Kidney epithelial cell (primary cell): ENCODE data around the gene COL26A1. TPM values are rescaled to one million over a fixed set of nuclear protein-coding genes. Genes with fewer than 3 reads are reported as not detected.

Source experiments
- DNase-seq: peaks from one replicate; pipeline ENCODE4 v3.0.0-alpha.2; 2010; ENCODE audit warnings: low read depth
- H3K27me3 ChIP-seq: 2 replicates; pipeline ENCODE4 v1.6.0; 2011; ENCODE audit warnings: low read length; ENCODE audit not compliant: control insufficient read depth, insufficient read depth
- H3K36me3 ChIP-seq: 2 replicates; pipeline ENCODE4 v1.5.1; 2011; ENCODE audit warnings: low read length; ENCODE audit not compliant: control insufficient read depth, insufficient read depth
- H3K4me3 ChIP-seq: 2 replicates; pipeline ENCODE4 v1.5.1; 2011; ENCODE audit warnings: low read depth, mild to moderate bottlenecking, control low read depth, low read length
- total RNA-seq: library from RNA; depleted of rRNA; stranded (reverse); fragments of >200 nt; gene quantifications from 2 replicates; pipeline ENCODE4 v1.2.3, GENCODE V29; 2015
- TF ChIP-seq, protein P1 (sequence below): IDR thresholded peaks from 2 replicates; pipeline ENCODE4 v1.5.1; 2011; ENCODE audit warnings: mild to moderate bottlenecking, moderate library complexity, low read length, control low read depth, inconsistent platforms; ENCODE audit not compliant: insufficient read depth, poor library complexity, severe bottlenecking

The COL26A1 gene
- total RNA-seq, 1 donor from 2014 or later: 0.42 TPM

DNA sequence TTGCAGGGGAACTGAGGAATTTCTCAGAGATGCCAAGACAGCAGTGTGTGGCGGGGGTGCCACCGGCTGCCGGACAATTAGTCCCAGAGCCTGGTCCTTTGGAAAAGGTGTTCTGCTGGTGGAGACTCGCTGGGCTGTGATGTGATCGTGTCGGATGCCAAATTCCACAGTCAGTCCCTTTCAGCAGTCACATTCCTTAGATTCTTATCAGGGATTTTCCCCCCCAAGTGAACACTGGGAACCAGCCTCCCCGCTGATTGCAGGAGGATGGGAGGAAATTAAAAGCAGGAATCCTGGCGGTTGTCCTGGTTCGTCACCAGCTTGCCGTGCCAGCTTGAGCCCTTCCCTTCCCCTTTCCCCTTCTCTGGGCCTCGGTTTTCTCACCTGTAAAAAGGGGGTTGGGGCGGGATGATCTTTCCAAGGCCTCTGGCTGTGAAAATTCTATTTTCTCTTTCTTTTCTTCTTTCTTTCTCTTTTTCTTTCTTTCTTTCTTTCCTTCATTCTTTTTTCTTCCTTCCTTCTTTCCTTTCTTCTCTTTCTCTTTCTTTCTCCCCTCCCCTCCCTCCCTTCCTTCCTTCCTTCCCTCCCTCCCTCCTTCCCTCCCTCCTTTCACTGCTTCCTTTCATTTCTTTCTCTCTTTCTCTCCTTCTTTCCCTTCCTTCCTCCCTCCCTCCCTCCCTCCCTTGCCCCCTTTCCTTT is 39.6 kb downstream of the COL26A1 start:
- peak; percentile 45 for DNase-seq

DNA sequence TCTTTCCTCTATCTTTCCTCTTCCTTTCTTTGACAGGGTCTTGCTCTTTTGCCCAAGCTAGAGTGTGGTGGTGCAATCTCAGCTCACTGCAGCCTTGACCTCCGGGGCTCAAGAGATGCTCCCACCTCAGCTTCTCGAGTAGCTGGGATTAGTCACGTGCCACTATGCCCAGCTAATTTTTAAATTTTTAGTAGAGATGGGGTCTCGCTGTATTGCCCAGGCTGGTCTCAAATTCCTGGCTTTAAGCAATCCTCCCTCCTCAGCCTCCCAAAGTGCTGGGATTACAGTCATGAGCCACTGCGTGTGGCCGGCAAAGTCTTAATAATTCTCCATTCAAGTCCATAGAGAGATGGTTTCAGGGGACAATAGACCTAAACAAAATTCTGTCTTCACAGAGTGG is 40.2 kb downstream of the COL26A1 start:
- Histone ChIP-seq H3K36me3 (no peaks in the 10 kb centered on the region), H3K27me3 (peaks cover 8% of the 10 kb centered on the region), H3K4me3 (no peak overlapping the region)
- TF ChIP-seq, protein P1, sequence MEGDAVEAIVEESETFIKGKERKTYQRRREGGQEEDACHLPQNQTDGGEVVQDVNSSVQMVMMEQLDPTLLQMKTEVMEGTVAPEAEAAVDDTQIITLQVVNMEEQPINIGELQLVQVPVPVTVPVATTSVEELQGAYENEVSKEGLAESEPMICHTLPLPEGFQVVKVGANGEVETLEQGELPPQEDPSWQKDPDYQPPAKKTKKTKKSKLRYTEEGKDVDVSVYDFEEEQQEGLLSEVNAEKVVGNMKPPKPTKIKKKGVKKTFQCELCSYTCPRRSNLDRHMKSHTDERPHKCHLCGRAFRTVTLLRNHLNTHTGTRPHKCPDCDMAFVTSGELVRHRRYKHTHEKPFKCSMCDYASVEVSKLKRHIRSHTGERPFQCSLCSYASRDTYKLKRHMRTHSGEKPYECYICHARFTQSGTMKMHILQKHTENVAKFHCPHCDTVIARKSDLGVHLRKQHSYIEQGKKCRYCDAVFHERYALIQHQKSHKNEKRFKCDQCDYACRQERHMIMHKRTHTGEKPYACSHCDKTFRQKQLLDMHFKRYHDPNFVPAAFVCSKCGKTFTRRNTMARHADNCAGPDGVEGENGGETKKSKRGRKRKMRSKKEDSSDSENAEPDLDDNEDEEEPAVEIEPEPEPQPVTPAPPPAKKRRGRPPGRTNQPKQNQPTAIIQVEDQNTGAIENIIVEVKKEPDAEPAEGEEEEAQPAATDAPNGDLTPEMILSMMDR: no peak
- no peak for DNase-seq

More for the DNA sequence above, 39.6 kb downstream of the COL26A1 start:
- TF ChIP-seq, protein P1: no peak
- no peak overlapping the region for H3K4me3 ChIP-seq
- H3K36me3 ChIP-seq: no peaks in the 10 kb centered on the region
- peaks cover 8% of the 10 kb centered on the region for H3K27me3 ChIP-seq

DNA sequence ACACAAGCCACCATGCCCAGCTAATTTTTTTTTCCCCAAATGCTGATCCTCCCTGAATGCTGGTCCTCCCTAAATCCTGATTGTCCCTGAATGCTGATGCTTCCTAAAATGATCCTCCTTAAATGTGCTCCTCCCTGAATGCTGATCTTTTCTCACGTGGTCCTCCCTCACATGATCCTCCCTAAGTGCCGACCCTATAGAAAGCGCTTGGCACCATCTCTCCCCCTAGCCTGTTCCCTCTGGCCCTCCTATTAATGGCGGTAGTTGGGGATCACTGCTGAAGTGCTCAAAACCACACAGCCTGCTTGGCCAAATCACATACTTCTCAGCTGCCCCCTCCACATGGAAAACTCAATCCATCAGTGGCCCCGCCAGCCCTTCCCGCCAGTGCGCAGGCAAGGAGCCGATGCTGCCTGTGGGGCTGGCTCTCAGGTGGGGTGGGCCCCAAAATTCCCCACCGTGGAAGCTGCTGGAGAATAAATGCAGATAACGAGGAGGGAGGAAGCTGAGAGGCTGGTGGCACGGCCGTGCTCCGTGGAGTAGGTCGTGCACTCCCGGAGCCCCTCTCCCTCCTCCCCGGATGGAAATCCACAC is 42.9 kb downstream of the COL26A1 start:
- TF ChIP-seq, protein P1: no peak
- peaks cover 8% of the 10 kb centered on the region for H3K27me3 ChIP-seq

DNA sequence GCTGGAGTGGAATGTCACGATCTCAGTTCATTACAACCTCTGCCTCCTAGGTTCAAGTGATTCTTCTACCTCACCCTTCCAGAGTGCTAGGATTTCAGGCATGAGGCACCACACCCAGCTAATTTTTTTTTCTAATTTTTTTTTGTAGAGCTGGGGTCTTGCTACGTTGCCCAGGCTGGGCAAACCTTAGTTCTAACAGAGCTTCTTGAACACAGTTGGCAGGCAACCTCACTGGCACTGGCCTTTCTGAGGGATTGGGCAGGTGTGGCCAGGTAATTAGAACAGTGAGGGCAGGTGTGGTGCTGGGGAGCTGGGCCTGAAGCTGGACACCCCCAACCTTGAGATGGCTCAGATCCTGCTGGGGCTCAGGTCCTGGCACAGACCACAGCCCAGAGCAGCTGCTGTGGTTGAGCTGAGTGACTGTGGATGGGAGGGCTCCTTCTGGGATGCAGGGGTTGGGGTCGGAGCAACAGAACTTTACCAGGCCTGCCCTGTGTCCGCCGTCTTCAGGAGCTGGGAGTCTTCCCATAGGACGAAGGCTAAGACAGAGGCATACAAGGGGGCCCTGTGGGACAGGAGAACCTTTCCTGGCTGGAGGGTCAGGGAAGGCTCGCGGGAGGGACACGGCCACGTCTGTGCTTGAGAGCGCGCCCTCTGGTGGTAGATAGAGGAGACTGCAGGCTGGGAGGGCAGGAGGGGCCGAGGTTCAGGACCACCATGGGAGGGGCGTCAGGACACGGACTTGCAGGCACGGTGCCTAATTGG is 48.2 kb downstream of the COL26A1 start:
- TF ChIP-seq, protein P1: peak; percentile 86
- peaks cover 2% of the 10 kb centered on the region for H3K27me3 ChIP-seq
- H3K36me3 ChIP-seq: no peaks in the 10 kb centered on the region
- DNase-seq: no peak
- H3K4me3 ChIP-seq: no peak overlapping the region

More for the DNA sequence above, 42.9 kb downstream of the COL26A1 start:
- no peak overlapping the region for H3K4me3 ChIP-seq
- no peaks in the 10 kb centered on the region for H3K36me3 ChIP-seq
- no peak for DNase-seq

DNA sequence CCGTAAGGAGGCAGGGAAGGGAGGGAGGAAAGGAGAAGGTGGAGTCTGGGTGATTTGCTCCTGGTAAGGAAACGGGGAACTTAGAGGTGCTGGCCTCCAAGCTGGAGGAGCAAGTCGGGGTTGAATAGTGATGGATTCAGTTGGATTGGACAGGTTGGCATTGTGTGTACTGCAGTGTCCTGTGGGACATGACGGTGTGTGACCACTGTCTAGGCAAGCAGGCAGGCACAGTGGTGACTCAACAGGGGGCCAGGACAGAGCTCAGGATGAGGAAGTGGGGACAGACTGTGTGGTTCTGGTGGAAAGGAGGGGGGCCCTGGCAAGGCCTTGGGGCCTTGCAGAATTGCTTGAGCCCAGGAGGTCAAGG is 48.8 kb downstream of the COL26A1 start:
- DNase-seq: no peak
- Histone ChIP-seq H3K4me3 (no peak overlapping the region), H3K36me3 (no peaks in the 10 kb centered on the region), H3K27me3 (peaks cover 2% of the 10 kb centered on the region)
- TF ChIP-seq, protein P1: no peak
